ENCODE results near the gene NTMT2.

GRCh38 chr1:170210142-170210541 is 64.4 kb downstream of the NTMT2 start:
- TF ChIP-seq POLR2A (IDR thresholded peaks at IDR 0.05) (no peak), CTCF (IDR thresholded peaks at IDR 0.05 in 4 of 5, conservative IDR thresholded peaks at IDR 0.05 in 1 of 5) (no peak)
